ENCODE measurements around the gene TMEM38B.

The TMEM38B gene

DNA sequence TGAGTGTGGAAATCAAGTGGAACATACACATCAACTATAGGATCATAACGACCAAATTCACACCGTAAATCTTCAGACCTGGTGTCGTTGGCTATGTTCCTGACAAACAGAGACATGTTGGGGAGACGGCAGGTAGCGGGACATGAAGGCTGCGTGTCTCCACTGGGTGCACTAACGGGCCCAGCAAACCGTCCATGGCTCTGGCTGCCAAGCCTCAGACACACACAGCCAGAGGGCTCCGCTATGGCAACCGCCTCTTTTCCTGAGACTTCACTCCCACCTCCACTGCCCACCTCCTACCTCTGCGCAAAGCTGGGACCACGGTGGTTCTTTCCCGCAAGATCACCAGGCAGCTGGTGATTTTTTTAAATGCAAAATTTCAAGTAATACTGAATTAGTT lies 16.3 kb downstream of the TMEM38B start:
- TF ChIP-seq, protein P1, sequence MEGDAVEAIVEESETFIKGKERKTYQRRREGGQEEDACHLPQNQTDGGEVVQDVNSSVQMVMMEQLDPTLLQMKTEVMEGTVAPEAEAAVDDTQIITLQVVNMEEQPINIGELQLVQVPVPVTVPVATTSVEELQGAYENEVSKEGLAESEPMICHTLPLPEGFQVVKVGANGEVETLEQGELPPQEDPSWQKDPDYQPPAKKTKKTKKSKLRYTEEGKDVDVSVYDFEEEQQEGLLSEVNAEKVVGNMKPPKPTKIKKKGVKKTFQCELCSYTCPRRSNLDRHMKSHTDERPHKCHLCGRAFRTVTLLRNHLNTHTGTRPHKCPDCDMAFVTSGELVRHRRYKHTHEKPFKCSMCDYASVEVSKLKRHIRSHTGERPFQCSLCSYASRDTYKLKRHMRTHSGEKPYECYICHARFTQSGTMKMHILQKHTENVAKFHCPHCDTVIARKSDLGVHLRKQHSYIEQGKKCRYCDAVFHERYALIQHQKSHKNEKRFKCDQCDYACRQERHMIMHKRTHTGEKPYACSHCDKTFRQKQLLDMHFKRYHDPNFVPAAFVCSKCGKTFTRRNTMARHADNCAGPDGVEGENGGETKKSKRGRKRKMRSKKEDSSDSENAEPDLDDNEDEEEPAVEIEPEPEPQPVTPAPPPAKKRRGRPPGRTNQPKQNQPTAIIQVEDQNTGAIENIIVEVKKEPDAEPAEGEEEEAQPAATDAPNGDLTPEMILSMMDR (IDR thresholded peaks at IDR 0.05; ENCODE audit: borderline replicate concordance, insufficient read depth, low read depth, low read length) = no peak
- no peak overlapping the region for H3K4me3 ChIP-seq (ENCODE audit: low read depth, low read length)

DNA sequence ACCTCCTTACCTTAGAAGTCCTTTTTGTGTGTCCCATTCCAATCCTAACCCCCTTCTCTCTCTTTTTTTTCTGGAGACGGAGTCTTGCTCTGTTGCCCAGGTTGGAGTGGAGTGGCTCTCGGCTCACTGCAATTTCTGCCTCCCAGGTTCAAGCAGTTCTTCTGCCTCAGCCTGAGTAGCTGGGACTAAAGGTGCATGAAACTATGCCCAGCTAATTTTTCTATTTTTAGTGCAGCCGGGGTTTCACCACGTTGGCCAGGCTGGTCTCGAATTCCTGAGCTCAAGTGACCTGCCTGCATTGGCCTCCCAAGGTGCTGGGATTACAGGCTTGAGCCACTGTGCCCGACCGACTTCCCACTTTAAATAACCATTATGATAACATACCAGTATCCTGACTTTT lies 17.5 kb downstream of the TMEM38B start:
- no peak overlapping the region for H3K4me3 ChIP-seq (ENCODE audit: low read depth, low read length)
- TF ChIP-seq, protein P1 (IDR thresholded peaks at IDR 0.05; ENCODE audit: borderline replicate concordance, insufficient read depth, low read depth, low read length) = no peak

DNA sequence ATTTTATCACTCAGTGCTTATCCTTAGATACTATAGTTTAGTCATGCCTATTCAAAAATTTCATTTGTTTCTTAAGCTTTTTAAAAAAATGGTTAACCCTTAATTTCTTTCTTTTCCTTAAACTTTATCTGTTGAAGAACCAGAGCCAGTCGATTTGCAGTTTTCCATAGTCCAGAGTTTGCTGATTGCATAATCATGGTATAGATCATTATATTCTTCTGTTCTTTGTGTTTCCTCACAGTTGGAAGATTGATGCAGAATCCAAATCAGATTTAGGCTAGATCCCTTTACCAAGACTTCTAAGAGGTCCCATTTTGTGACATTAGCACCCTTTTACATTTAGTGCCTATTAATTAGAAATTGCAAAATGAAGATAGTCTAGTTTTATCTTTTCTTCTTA lies 18.0 kb downstream of the TMEM38B start:
- no peak overlapping the region for H3K4me3 ChIP-seq (ENCODE audit: low read depth, low read length)

DNA sequence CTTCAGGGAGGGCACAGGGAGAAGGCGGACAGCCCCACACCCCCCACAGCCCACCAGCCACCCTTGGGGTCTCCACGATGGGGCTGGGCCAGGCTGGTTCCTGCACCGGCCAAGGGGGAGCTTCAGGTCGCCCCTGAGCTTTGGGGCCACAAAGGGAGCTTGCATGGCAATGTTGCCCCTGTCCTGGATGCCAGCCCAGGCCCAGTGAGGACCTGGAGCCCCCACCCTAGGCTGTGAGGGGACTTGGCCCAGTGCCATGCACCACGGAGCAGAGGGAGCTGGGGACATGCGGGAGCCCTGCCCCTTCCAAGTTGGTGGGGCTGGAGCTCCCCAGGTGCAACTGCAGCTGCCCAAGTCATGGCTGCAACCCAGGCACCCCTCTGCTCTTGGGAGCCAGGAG lies 18.4 kb downstream of the TMEM38B start:
- TF ChIP-seq, protein P1 (IDR thresholded peaks at IDR 0.05; ENCODE audit: borderline replicate concordance, insufficient read depth, low read depth, low read length) = no peak
- H3K4me3 ChIP-seq (ENCODE audit: low read depth, low read length) = no peak overlapping the region

More for the DNA sequence above, 18.0 kb downstream of the TMEM38B start:
- TF ChIP-seq, protein P1 (IDR thresholded peaks at IDR 0.05; ENCODE audit: borderline replicate concordance, insufficient read depth, low read depth, low read length) = no peak

DNA sequence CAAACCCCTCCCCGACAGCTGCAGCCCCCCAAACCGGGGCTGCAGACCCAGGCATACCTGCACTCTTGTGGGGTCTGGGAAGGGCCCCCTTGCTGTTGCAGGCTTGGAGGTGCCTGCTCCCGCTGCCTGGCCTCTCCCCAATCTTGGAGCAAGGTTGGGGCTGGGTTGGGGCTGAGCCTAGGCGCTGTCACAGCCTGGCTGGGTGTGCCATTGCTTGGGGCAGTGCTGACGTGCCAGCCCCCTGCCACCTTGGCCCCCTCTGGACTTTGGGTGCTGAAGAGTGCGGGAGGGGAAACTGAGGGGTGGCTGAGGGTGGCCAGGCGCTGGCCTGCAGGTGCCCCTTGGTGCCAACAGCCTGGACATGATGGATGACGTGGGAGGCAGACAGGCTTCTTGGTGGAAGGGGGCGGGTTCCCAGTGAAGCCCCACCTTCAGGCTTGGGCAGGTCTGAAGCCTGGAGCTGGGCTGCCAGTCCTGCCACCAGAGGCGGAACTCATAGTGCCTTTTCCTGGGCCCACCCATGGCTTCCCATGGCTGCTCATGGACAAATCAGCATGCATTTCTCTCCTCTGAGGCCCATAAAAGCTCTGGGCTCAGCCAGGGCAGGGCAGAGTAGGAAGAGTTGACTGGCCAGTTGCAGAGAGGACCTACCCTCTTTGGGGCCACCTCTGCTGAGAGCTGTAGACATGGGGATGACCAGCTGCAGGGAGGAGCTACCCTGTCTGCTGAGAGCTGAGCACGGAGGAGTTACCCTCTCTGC lies 19.1 kb downstream of the TMEM38B start:
- TF ChIP-seq, protein P1 (IDR thresholded peaks at IDR 0.05; ENCODE audit: borderline replicate concordance, insufficient read depth, low read depth, low read length) = no peak
- no peak overlapping the region for H3K4me3 ChIP-seq (ENCODE audit: low read depth, low read length)

DNA sequence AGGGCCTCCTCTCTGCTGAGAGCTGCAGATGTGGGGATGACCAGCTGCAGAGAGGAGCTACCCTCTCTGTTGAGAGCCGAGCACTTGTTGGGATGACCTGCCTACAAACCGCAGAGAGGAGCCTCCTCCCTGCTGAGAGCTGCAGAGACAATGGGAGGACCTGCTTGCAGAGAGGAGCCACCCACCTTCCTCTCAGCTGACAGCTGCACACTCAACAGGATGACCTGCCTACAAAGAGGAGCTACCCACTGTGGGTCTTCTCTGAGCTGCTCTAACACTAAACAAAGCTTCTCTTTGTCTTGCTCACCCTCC lies 19.6 kb downstream of the TMEM38B start:
- H3K4me3 ChIP-seq (ENCODE audit: low read depth, low read length) = no peak overlapping the region
- TF ChIP-seq, protein P1 (IDR thresholded peaks at IDR 0.05; ENCODE audit: borderline replicate concordance, insufficient read depth, low read depth, low read length) = no peak

DNA sequence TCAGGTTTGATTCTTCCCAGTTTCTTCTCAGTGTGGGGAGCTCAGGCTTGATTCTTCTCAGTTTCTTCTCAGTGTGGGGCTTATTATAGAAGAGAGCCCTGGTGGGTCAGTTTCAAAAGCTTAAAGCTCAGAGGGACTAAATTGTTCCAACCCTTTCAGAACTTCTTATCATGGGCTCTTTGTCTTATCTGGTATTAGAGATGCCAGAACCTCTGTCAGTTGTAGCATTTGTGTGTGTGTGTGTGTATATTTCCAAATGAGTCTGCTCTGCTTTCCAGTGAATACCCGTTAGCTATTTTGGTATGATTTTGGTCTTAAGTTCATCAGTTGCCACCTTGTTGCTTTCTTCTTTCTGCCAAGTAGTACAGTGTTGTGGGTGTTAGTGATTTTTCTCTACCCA lies 21.8 kb downstream of the TMEM38B start:
- H3K4me3 ChIP-seq (ENCODE audit: low read depth, low read length) = no peak overlapping the region
- TF ChIP-seq, protein P1 (IDR thresholded peaks at IDR 0.05; ENCODE audit: borderline replicate concordance, insufficient read depth, low read depth, low read length) = no peak
